Measurements from ENCODE around the gene AP1G1.
"Not testable (repeated sequence)": the region's sequence is repeated elsewhere in the genome, so short reads cannot be mapped to it uniquely, and the experiment has no call there.

Gene AP1G1

GRCh38 chr16:71808593-71809459 is at the start of gene AP1G1:
TSS of gene AP1G1 (minus strand) at chr16:71808834. CDS start at chr16:71789479, 19,355 bp downstream.
- peak; percentile 100 for DNase-seq (ENCODE audit: insufficient read length, low spot score)
- FAIRE-seq: peak; percentile 99

GRCh38 chr16:71855937-71856662 is 47.5 kb upstream of the AP1G1 start:
- no peak for DNase-seq (ENCODE audit: insufficient read length, low spot score)
- peak; percentile 82 for FAIRE-seq

- DNase-seq (ENCODE audit: insufficient read length, low spot score) (no peak), FAIRE-seq (no peak)
Measured at GRCh38 chr16:71854369-71854948, 45.8 kb upstream of the AP1G1 start.

GRCh38 chr16:71853413-71853812 is 44.8 kb upstream of the AP1G1 start:
- no peak for FAIRE-seq
- DNase-seq (ENCODE audit: insufficient read length, low spot score): no peak

DNA sequence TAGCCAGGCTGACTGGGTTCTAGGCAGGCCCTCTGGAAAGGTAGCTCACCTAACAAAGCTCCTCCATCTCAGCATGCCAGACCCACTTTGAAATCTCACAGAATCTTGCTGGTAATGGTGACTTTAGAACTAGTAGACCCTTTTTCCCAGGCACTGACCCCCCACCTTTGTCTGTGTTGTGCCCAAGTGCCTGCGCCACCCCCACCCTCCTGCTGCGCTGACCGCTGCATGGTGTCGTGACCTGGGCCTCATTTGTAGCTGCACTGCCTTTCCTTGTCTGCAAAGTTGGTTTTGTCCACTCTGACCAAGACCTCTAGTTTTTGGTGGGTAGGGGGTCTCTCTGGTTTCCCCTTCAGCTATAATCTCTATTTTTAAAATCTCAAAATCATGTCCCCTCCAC is 43.9 kb upstream of the AP1G1 start:
- no peak for FAIRE-seq

GRCh38 chr16:71852158-71852557 is 43.5 kb upstream of the AP1G1 start:
- FAIRE-seq: no peak
- DNase-seq (ENCODE audit: insufficient read length, low spot score): no peak

More for the DNA sequence above, 43.9 kb upstream of the AP1G1 start:
- DNase-seq (ENCODE audit: insufficient read length, low spot score): no peak

GRCh38 chr16:71851746-71852145 is 43.1 kb upstream of the AP1G1 start:
- FAIRE-seq (no peak), DNase-seq (ENCODE audit: insufficient read length, low spot score) (no peak)

- FAIRE-seq: no peak
- no peak for DNase-seq (ENCODE audit: insufficient read length, low spot score)
Measured at GRCh38 chr16:71848622-71849021, 40.0 kb upstream of the AP1G1 start.

DNA sequence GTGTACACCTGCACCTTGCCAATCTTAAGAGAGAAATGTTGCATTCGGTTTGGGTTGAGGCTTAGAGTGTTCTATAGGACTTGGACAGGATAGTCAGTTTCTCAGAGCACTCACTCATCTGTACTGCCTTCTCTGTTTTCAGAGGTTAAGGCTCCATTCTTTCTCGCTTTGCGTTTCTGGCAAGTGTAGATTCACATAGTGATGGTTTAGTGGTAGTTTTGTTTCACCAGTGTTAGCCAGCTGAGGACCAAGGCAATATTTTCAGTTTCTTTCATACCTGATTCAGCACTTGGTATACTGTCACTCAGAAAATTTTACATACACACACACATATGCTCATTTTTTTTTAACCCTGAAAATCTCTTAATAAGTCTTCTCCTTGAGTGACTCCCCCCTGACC is 38.5 kb upstream of the AP1G1 start:
- no peak for FAIRE-seq
- DNase-seq (ENCODE audit: insufficient read length, low spot score): no peak

GRCh38 chr16:71846431-71846830 is 37.8 kb upstream of the AP1G1 start:
- no peak for DNase-seq (ENCODE audit: insufficient read length, low spot score)
- no peak for FAIRE-seq

DNA sequence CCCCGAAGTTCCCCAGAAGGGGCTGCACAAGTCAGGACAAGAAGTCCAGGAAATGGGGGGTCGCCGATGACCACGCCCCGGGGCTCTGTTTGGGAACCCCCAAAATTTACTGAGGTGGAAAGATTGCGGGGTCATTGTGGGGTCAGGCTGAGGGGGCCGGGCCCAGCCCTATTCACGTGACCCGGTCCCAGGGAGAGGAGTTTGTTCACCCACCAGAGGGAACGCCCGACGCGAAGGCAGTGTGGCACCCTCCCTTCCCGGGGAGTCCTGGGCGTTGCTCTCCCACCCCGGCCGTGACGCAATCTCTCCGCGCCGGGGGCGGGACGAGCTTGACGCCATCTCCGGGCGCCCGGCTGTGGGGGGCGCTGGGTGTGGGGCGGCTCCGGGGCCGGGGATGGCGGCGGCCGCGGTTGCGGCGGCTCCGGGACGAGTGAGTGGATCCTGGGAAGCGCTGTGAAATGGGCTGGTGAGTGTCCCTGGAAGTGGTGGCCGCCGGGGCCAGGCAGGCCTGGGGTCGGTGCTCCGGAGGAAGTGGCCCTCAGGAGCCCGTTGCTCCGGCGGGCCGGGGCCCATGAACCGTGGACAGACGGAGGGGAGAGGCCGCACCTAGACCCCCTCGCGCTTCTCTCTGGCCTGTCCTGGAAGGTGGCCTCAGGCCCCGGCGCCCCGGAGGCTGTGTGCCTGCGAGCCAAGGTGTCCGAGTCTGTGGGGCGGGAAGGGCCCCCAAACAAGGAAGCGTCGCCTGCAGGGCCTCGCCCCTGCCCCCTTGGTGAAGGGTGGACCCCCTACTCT is 37.2 kb upstream of the AP1G1 start, which contains the start of gene ATXN1L:
Gene ATXN1L (plus strand): TSS at position 338 of the 792 bp plus-strand sequence. CDS start 3,765 bp downstream, outside the sequence.
- DNase-seq (ENCODE audit: insufficient read length, low spot score) (peak; percentile 100), FAIRE-seq (peak; percentile 98)

DNA sequence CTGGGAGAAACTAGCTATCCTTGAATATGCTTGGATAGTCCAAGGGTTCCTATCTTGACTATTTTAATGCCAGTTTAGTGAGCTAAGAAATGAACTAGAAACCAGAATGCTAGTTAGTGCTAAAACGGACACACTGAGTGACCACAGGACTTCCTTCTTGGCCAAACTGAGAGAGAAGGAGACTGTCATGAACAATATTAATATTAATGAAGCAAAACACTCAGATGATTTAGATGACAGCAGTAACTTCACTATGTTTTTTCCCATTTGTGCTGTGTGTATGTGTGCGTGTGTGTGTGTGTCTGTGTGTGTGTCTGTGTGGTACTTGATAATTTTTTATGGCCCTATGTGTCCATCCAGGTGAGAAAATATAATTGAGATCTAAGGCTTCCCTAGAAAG is 34.9 kb upstream of the AP1G1 start:
- DNase-seq (ENCODE audit: insufficient read length, low spot score) (no peak), FAIRE-seq (no peak)

- no peak for DNase-seq (ENCODE audit: insufficient read length, low spot score)
- peak; percentile 26 for FAIRE-seq
Measured at GRCh38 chr16:71840052-71840451, 31.4 kb upstream of the AP1G1 start.

- no peak for DNase-seq (ENCODE audit: insufficient read length, low spot score)
- FAIRE-seq: peak; percentile 85
Measured at GRCh38 chr16:71837150-71837549, 28.5 kb upstream of the AP1G1 start.

DNA sequence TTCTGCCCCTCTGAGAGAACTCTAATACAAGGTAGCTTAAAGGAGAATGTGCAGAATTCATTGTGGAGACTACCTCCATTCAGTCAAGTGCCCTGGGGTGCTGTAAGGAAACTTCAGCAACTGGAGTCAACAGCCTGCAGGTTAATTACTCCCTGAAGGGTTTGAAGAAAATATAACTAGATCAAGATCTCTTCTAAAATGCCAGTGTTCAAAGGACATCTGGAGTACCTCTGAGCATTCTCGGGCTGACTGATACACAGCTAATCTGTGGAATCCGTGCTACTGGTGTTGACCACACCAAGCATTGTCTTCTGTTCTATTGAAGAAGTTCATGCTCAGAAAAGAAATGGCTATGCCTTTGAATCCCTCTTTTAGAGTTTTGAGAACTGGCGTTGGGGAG is 25.7 kb upstream of the AP1G1 start:
- no peak for FAIRE-seq
- DNase-seq (ENCODE audit: insufficient read length, low spot score): no peak

DNA sequence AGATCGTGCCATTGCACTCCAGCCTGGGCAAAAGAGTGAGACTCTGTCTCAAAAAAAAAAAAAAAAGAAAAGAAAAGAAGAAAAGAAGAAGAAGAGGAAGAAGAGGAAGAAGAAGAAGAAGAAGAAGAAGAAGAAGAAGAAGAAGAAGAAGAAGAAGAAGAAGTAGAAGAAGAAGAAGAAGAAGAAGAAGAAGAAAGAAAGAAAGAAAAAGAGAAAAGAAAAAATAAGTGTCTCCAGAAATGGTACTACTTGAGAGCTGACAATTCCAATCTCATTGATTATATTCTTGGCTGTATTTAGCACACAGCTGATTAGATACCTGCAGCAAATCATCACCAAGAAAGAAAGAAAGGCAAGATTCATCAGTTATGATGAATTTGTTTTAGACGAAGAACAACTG is 23.5 kb upstream of the AP1G1 start:
- DNase-seq (ENCODE audit: insufficient read length, low spot score); FAIRE-seq: not testable (repeated sequence)

GRCh38 chr16:71831698-71832097 is 23.1 kb upstream of the AP1G1 start:
- DNase-seq (ENCODE audit: insufficient read length, low spot score): not testable (repeated sequence)

GRCh38 chr16:71830359-71830758 is 21.7 kb upstream of the AP1G1 start:
- no peak for DNase-seq (ENCODE audit: insufficient read length, low spot score)
- FAIRE-seq: peak; percentile 68

More at GRCh38 chr16:71831698-71832097, 23.1 kb upstream of the AP1G1 start:
- FAIRE-seq: not testable (repeated sequence)

GRCh38 chr16:71826533-71827017 is 17.9 kb upstream of the AP1G1 start:
- DNase-seq (ENCODE audit: insufficient read length, low spot score) (no peak), FAIRE-seq (peak; percentile 68)

GRCh38 chr16:71817155-71817500 is 8.5 kb upstream of the AP1G1 start:
- not testable (repeated sequence) for DNase-seq (ENCODE audit: insufficient read length, low spot score); FAIRE-seq
